A549 (cell line): ENCODE data around the gene PARP12.

Source experiments
- CEBPB ChIP-seq, 2 experiments: fragments of >200 bp in 1 of 2; sonication (Bioruptor Twin) in 1 of 2; formaldehyde crosslinking in 1 of 2; IDR thresholded peaks; 2 replicates each; pipeline ENCODE4 v1.6.1; 2012 to 2016
- CTCF ChIP-seq: fragments of >200 bp; sonication (Bioruptor Twin); formaldehyde crosslinking; IDR thresholded peaks from 3 replicates; pipeline ENCODE4 v1.5.1; 2016
- JUN ChIP-seq, 2 experiments: fragments of >200 bp; sonication (Bioruptor Twin); formaldehyde crosslinking; IDR thresholded peaks; 2 replicates in 1 of 2; 3 replicates in 1 of 2; pipeline ENCODE4 v1.6.1; 2016 to 2017
- KDM5A ChIP-seq: fragments of 200-600 bp; sonication (generic); IDR thresholded peaks from 2 replicates; pipeline ENCODE4 v1.6.1; 2016; ENCODE audit warnings: antibody characterized with exemption, mild to moderate bottlenecking
- MAX ChIP-seq: IDR thresholded peaks from 2 replicates; pipeline ENCODE4 v1.6.1; 2012
- POLR2A ChIP-seq: IDR thresholded peaks from 2 replicates; pipeline ENCODE4 v1.6.1; 2012; ENCODE audit warnings: mild to moderate bottlenecking, low read length
- POLR2AphosphoS2 ChIP-seq: conservative IDR thresholded peaks from 2 replicates; pipeline ENCODE4 v1.6.1; 2012; ENCODE audit warnings: low read length, improper control_type of control experiment, inconsistent platforms

- TF ChIP-seq CTCF (no peak), CEBPB (IDR thresholded peaks at IDR 0.05) (no peak), POLR2A (no peak), MAX (no peak), POLR2AphosphoS2 (no peak), JUN (IDR thresholded peaks at IDR 0.05) (no peak), KDM5A (no peak)
These were observed 8.0 kb downstream of the PARP12 start for GRCh38 chr7:140054751-140055150.
